Measurements from ENCODE around the gene PRPF6.

- TF ChIP-seq TBP (CRISPR knock-in tag; IDR thresholded peaks at IDR 0.05) (no peak), ZNF570 (CRISPR knock-in tag; IDR thresholded peaks at IDR 0.05; ENCODE audit: borderline replicate concordance) (no peak), SKIL (CRISPR knock-in tag; IDR thresholded peaks at IDR 0.05; ENCODE audit: borderline replicate concordance) (no peak), IRF1 (CRISPR knock-in tag; IDR thresholded peaks at IDR 0.05; ENCODE audit: low read depth) (no peak)
These were observed 62.8 kb downstream of the PRPF6 start for GRCh38 chr20:64043768-64044167.

Measured in HepG2 (cell line).